LHCN-M2 (cell line): ENCODE data around the gene ZNF236. TPM values are rescaled to one million over a fixed set of nuclear protein-coding genes. Genes with fewer than 3 reads are reported as not detected.
A peak's percentile ranks its signal among the peaks of the same experiment; 100 is the strongest.

Source experiments
- DNase-seq: peaks from one replicate; pipeline ENCODE4 v3.0.0-alpha.2; 2012; ENCODE audit warnings: low read depth
- total RNA-seq: library from RNA; depleted of rRNA; stranded (reverse); fragments of >200 nt; gene quantifications from 2 replicates; pipeline ENCODE4 v1.2.3, GENCODE V29; 2014

Gene ZNF236
- total RNA-seq, 1 experiment from 2014 or later, result 6.4 TPM

GRCh38 chr18:76859474-76860339 lies 37.4 kb downstream of the ZNF236 start:
- no peak for DNase-seq

- DNase-seq, result no peak
These were observed 38.1 kb downstream of the ZNF236 start for GRCh38 chr18:76860411-76860810.

- DNase-seq, result no peak
These were observed 44.3 kb downstream of the ZNF236 start for GRCh38 chr18:76866666-76867065.

- DNase-seq, result no peak
These were observed 51.0 kb downstream of the ZNF236 start for GRCh38 chr18:76873311-76873710.

- no peak for DNase-seq
These were observed 51.4 kb downstream of the ZNF236 start for GRCh38 chr18:76873713-76874112.

GRCh38 chr18:76874642-76875389 lies 52.5 kb downstream of the ZNF236 start:
- no peak for DNase-seq

- DNase-seq, result peak; percentile 22
These were observed 53.3 kb downstream of the ZNF236 start for GRCh38 chr18:76875390-76876325.

GRCh38 chr18:76878426-76878825 lies 56.1 kb downstream of the ZNF236 start:
- no peak for DNase-seq

GRCh38 chr18:76880026-76880425 lies 57.7 kb downstream of the ZNF236 start:
- no peak for DNase-seq

GRCh38 chr18:76881744-76882143 lies 59.4 kb downstream of the ZNF236 start:
- no peak for DNase-seq

GRCh38 chr18:76882146-76882545 lies 59.8 kb downstream of the ZNF236 start:
- no peak for DNase-seq

GRCh38 chr18:76885001-76885400 lies 62.6 kb downstream of the ZNF236 start:
- no peak for DNase-seq

- no peak for DNase-seq
These were observed 63.8 kb downstream of the ZNF236 start for GRCh38 chr18:76886112-76886511.

GRCh38 chr18:76889091-76889699 lies 66.8 kb downstream of the ZNF236 start:
- no peak for DNase-seq

GRCh38 chr18:76892832-76893231 lies 70.5 kb downstream of the ZNF236 start:
- DNase-seq, result no peak

- DNase-seq, result no peak
These were observed 72.4 kb downstream of the ZNF236 start for GRCh38 chr18:76894566-76895346.

- no peak for DNase-seq
These were observed 73.1 kb downstream of the ZNF236 start for GRCh38 chr18:76895498-76895897.

- DNase-seq, result no peak
These were observed 74.3 kb downstream of the ZNF236 start for GRCh38 chr18:76896677-76897076.

- no peak for DNase-seq
These were observed 74.9 kb downstream of the ZNF236 start for GRCh38 chr18:76897257-76897656.

- no peak for DNase-seq
These were observed 81.0 kb downstream of the ZNF236 start for GRCh38 chr18:76903386-76903785.
